Esophagus squamous epithelium (tissue), 4 donors: ENCODE data around the gene SEMA5B.

Source experiments
- CTCF ChIP-seq, 6 experiments: fragments of 450-650 bp in 4 of 6; fragments of 200-600 bp in 2 of 6; sonication (generic) in 2 of 6; IDR thresholded peaks; one replicate each; pipeline ENCODE4 v1.5.1; 2016 to 2019; ENCODE audit warnings: antibody characterized with exemption in 6 of 6, mild to moderate bottlenecking in 4 of 6, moderate library complexity in 4 of 6
- POLR2A ChIP-seq, 4 donors: fragments of 450-650 bp; IDR thresholded peaks; one replicate each; pipeline ENCODE4 v1.6.1; 2017; ENCODE audit warnings: antibody characterized with exemption in 4 of 4, mild to moderate bottlenecking in 4 of 4, moderate library complexity in 3 of 4

GRCh38 chr3:122918576-122919290 lies 108.8 kb downstream of the SEMA5B start:
- TF ChIP-seq CTCF (IDR thresholded peaks at IDR 0.05) (no peak), POLR2A (IDR thresholded peaks at IDR 0.05) (no peak)
